GM23338 (cell line): ENCODE results near the gene PABPN1. TPM values are rescaled to one million over a fixed set of nuclear protein-coding genes. Genes with fewer than 3 reads are reported as not detected.

Experiments used
- ATAC-seq: fragments of 200-7000 bp; cut with Tn5 transposase; 3 replicates; pipeline ENCODE4 v1.9.1; 2020
- DNase-seq: peaks from one replicate; pipeline ENCODE4 v3.0.0-alpha.2; 2015; ENCODE audit warnings: low spot score
- H2AFZ ChIP-seq: fragments of 200-600 bp; sonication (generic); 2 replicates; pipeline ENCODE4 v1.8.0; 2016; ENCODE audit warnings: antibody characterized with exemption, mild to moderate bottlenecking, moderate library complexity
- H3F3A ChIP-seq: fragments of 200-600 bp; sonication (generic); replicated peaks from 2 replicates; pipeline ENCODE4 v1.8.0; 2017; ENCODE audit warnings: antibody characterized with exemption, mixed run types, low read depth
- H3K27ac ChIP-seq: fragments of 200-600 bp; sonication (generic); 2 replicates; pipeline ENCODE4 v1.6.1; 2016; ENCODE audit warnings: low read depth
- H3K27me3 ChIP-seq: fragments of 200-600 bp; sonication (generic); 2 replicates; pipeline ENCODE4 v1.8.0; 2016; ENCODE audit warnings: mild to moderate bottlenecking, mixed run types, moderate library complexity; ENCODE audit not compliant: insufficient read depth
- H3K36me3 ChIP-seq: fragments of 200-600 bp; sonication (generic); 2 replicates; pipeline ENCODE4 v1.8.0; 2016; ENCODE audit warnings: mild to moderate bottlenecking; ENCODE audit not compliant: insufficient read depth
- H3K4me1 ChIP-seq: fragments of 200-600 bp; sonication (generic); 2 replicates; pipeline ENCODE4 v1.8.0; 2016; ENCODE audit warnings: mild to moderate bottlenecking, moderate library complexity; ENCODE audit not compliant: insufficient read depth
- H3K4me2 ChIP-seq: fragments of 200-600 bp; sonication (generic); 2 replicates; pipeline ENCODE4 v1.7.1; 2017; ENCODE audit warnings: mixed run types
- H3K4me3 ChIP-seq: fragments of 200-600 bp; sonication (generic); 2 replicates; pipeline ENCODE4 v1.6.1; 2016; ENCODE audit warnings: mixed run types
- H3K79me2 ChIP-seq: fragments of 200-600 bp; sonication (generic); replicated peaks from 2 replicates; pipeline ENCODE4 v1.8.0; 2017; ENCODE audit warnings: mild to moderate bottlenecking; ENCODE audit not compliant: insufficient read depth
- H3K9me2 ChIP-seq: fragments of 200-600 bp; sonication (generic); 2 replicates; pipeline ENCODE4 v1.8.0; 2017; ENCODE audit not compliant: insufficient read depth
- H4K20me1 ChIP-seq: fragments of 200-600 bp; sonication (generic); replicated peaks from 2 replicates; pipeline ENCODE4 v1.8.0; 2017; ENCODE audit warnings: mild to moderate bottlenecking; ENCODE audit not compliant: insufficient read depth
- H3K27ac Mint-ChIP-seq: 2 replicates; pipeline ENCODE4 v1.8.0; 2020; ENCODE audit warnings: inconsistent platforms, mild to moderate bottlenecking, moderate library complexity, mixed read lengths
- H3K27me3 Mint-ChIP-seq: 3 replicates; pipeline ENCODE4 v1.8.0; 2022; ENCODE audit warnings: low read depth, mild to moderate bottlenecking, moderate library complexity, mixed read lengths, inconsistent platforms; ENCODE audit not compliant: insufficient read depth, poor library complexity
- H3K36me3 Mint-ChIP-seq: 3 replicates; pipeline ENCODE4 v1.8.0; 2021; ENCODE audit warnings: low read depth, mild to moderate bottlenecking, inconsistent platforms, moderate library complexity, mixed read lengths
- H3K4me1 Mint-ChIP-seq: 3 replicates; pipeline ENCODE4 v1.8.0; 2020; ENCODE audit warnings: mild to moderate bottlenecking, inconsistent platforms, mixed read lengths
- H3K4me3 Mint-ChIP-seq: 3 replicates; pipeline ENCODE4 v1.8.0; 2021; ENCODE audit warnings: moderate library complexity, mild to moderate bottlenecking, inconsistent platforms, mixed read lengths
- H3K9me3 Mint-ChIP-seq: 3 replicates; pipeline ENCODE4 v1.8.0; 2020; ENCODE audit warnings: moderate library complexity, mild to moderate bottlenecking, inconsistent platforms, mixed read lengths
- CREB1 ChIP-seq: fragments of 250-450 bp; sonication (Bioruptor Pico); IDR thresholded peaks from 2 replicates; pipeline ENCODE4 v1.5.0; 2020; ENCODE audit warnings: low read depth, mild to moderate bottlenecking, moderate library complexity
- EZH2 ChIP-seq: fragments of 200-600 bp; sonication (generic); IDR thresholded peaks from one replicate; pipeline ENCODE4 v1.8.0; 2017; ENCODE audit warnings: antibody characterized with exemption, mild to moderate bottlenecking, low read depth; ENCODE audit not compliant: unreplicated experiment
- EZH2phosphoT487 ChIP-seq: fragments of 200-600 bp; sonication (generic); IDR thresholded peaks from one replicate; pipeline ENCODE4 v1.8.1; 2018; ENCODE audit warnings: antibody characterized with exemption; ENCODE audit not compliant: unreplicated experiment
- JUNB ChIP-seq: IDR thresholded peaks from one replicate; pipeline ENCODE4 v1.6.1; 2016; ENCODE audit warnings: antibody characterized with exemption; ENCODE audit not compliant: unreplicated experiment
- NANOG ChIP-seq: IDR thresholded peaks from 2 replicates; pipeline ENCODE4 v1.6.1; 2016; ENCODE audit warnings: antibody characterized with exemption, borderline replicate concordance
- POLR2AphosphoS5 ChIP-seq: IDR thresholded peaks from 2 replicates; pipeline ENCODE4 v1.6.1; 2016; ENCODE audit warnings: antibody characterized with exemption, low read depth
- STAT1 ChIP-seq: IDR thresholded peaks from one replicate; pipeline ENCODE4 v1.6.1; 2016; ENCODE audit warnings: antibody characterized with exemption; ENCODE audit not compliant: unreplicated experiment
- ZNF114 ChIP-seq: fragments of 250-450 bp; sonication (Bioruptor Pico); IDR thresholded peaks from 2 replicates; pipeline ENCODE4 v1.5.0; 2020; ENCODE audit warnings: mild to moderate bottlenecking, moderate library complexity
- ZNF331 ChIP-seq: fragments of 250-450 bp; sonication (Bioruptor Pico); IDR thresholded peaks from 2 replicates; pipeline ENCODE4 v1.5.0; 2020; ENCODE audit warnings: low read depth, mild to moderate bottlenecking, moderate library complexity
- polyA plus RNA-seq: library from polyadenylated mRNA; unstranded; fragments of >200 nt; fragmentation: Nextera tagmentation; extraction: Ambion mirVana; gene quantifications from 2 replicates; pipeline ENCODE4 v1.2.1, GENCODE V29; 2016
- total RNA-seq: library from RNA; depleted of rRNA; stranded (reverse); fragments of >200 nt; shearing (Covaris generic); gene quantifications from 2 replicates; pipeline ENCODE4 v1.2.3, GENCODE V29; 2014
- TF ChIP-seq, protein P1 (sequence below), 2 experiments: fragments of 200-600 bp in 1 of 2; sonication (generic) in 1 of 2; conservative IDR thresholded peaks; 2 replicates each; pipeline versions ENCODE4 v1.5.1 to v1.6.1; 2016 to 2017; ENCODE audit warnings: antibody characterized with exemption in 2 of 2, low read depth in 2 of 2, mild to moderate bottlenecking in 2 of 2, moderate library complexity in 1 of 2
- TF ChIP-seq, protein P2 (sequence below): fragments of 250-450 bp; sonication (Bioruptor Pico); IDR thresholded peaks from 2 replicates; pipeline ENCODE4 v1.5.0; 2020; ENCODE audit warnings: mild to moderate bottlenecking, moderate library complexity
- TF ChIP-seq, protein P3 (sequence below): IDR thresholded peaks from 2 replicates; pipeline ENCODE4 v1.6.1; 2016; ENCODE audit warnings: antibody characterized with exemption
- TF ChIP-seq, protein P4 (sequence below): IDR thresholded peaks from one replicate; pipeline ENCODE4 v1.6.1; 2018; ENCODE audit warnings: antibody characterized with exemption; ENCODE audit not compliant: unreplicated experiment

The PABPN1 gene
- total and polyA plus RNA-seq, 2 experiments from 2014 or later: 116 to 342 TPM

- Histone ChIP-seq H3K79me2 (no peaks in the 10 kb centered on the region), H3F3A (no peaks in the 10 kb centered on the region), H2AFZ (no peak overlapping the region), H3K4me2 (no peak overlapping the region), H3K27me3 (peaks cover 22% of the 10 kb centered on the region), H4K20me1 (no peaks in the 10 kb centered on the region; the same call in 1 of the 2 replicates), H3K36me3 (no peaks in the 10 kb centered on the region), H3K4me1 (no peaks in the 10 kb centered on the region), H3K4me3 (no peak overlapping the region), H3K9me2 (no peaks in the 10 kb centered on the region), H3K27ac (no peak overlapping the region)
- no peak overlapping the region for H3K27ac Mint-ChIP-seq
- ATAC-seq (no peak), DNase-seq (no peak)
- no peak overlapping the region for H3K4me3 Mint-ChIP-seq
- H3K4me1 Mint-ChIP-seq: peaks cover 17% of the 10 kb centered on the region
- peaks cover 24% of the 10 kb centered on the region for H3K36me3 Mint-ChIP-seq
- no peaks in the 10 kb centered on the region; the same call in 2 of the 3 replicates for H3K9me3 Mint-ChIP-seq
- TF ChIP-seq, protein P1, sequence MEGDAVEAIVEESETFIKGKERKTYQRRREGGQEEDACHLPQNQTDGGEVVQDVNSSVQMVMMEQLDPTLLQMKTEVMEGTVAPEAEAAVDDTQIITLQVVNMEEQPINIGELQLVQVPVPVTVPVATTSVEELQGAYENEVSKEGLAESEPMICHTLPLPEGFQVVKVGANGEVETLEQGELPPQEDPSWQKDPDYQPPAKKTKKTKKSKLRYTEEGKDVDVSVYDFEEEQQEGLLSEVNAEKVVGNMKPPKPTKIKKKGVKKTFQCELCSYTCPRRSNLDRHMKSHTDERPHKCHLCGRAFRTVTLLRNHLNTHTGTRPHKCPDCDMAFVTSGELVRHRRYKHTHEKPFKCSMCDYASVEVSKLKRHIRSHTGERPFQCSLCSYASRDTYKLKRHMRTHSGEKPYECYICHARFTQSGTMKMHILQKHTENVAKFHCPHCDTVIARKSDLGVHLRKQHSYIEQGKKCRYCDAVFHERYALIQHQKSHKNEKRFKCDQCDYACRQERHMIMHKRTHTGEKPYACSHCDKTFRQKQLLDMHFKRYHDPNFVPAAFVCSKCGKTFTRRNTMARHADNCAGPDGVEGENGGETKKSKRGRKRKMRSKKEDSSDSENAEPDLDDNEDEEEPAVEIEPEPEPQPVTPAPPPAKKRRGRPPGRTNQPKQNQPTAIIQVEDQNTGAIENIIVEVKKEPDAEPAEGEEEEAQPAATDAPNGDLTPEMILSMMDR (conservative IDR thresholded peaks at IDR 0.05; ENCODE audit: low read depth in 2 of 2): no peak
- no peak for TF ChIP-seq CREB1 (CRISPR knock-in tag)
- TF ChIP-seq, protein P2, sequence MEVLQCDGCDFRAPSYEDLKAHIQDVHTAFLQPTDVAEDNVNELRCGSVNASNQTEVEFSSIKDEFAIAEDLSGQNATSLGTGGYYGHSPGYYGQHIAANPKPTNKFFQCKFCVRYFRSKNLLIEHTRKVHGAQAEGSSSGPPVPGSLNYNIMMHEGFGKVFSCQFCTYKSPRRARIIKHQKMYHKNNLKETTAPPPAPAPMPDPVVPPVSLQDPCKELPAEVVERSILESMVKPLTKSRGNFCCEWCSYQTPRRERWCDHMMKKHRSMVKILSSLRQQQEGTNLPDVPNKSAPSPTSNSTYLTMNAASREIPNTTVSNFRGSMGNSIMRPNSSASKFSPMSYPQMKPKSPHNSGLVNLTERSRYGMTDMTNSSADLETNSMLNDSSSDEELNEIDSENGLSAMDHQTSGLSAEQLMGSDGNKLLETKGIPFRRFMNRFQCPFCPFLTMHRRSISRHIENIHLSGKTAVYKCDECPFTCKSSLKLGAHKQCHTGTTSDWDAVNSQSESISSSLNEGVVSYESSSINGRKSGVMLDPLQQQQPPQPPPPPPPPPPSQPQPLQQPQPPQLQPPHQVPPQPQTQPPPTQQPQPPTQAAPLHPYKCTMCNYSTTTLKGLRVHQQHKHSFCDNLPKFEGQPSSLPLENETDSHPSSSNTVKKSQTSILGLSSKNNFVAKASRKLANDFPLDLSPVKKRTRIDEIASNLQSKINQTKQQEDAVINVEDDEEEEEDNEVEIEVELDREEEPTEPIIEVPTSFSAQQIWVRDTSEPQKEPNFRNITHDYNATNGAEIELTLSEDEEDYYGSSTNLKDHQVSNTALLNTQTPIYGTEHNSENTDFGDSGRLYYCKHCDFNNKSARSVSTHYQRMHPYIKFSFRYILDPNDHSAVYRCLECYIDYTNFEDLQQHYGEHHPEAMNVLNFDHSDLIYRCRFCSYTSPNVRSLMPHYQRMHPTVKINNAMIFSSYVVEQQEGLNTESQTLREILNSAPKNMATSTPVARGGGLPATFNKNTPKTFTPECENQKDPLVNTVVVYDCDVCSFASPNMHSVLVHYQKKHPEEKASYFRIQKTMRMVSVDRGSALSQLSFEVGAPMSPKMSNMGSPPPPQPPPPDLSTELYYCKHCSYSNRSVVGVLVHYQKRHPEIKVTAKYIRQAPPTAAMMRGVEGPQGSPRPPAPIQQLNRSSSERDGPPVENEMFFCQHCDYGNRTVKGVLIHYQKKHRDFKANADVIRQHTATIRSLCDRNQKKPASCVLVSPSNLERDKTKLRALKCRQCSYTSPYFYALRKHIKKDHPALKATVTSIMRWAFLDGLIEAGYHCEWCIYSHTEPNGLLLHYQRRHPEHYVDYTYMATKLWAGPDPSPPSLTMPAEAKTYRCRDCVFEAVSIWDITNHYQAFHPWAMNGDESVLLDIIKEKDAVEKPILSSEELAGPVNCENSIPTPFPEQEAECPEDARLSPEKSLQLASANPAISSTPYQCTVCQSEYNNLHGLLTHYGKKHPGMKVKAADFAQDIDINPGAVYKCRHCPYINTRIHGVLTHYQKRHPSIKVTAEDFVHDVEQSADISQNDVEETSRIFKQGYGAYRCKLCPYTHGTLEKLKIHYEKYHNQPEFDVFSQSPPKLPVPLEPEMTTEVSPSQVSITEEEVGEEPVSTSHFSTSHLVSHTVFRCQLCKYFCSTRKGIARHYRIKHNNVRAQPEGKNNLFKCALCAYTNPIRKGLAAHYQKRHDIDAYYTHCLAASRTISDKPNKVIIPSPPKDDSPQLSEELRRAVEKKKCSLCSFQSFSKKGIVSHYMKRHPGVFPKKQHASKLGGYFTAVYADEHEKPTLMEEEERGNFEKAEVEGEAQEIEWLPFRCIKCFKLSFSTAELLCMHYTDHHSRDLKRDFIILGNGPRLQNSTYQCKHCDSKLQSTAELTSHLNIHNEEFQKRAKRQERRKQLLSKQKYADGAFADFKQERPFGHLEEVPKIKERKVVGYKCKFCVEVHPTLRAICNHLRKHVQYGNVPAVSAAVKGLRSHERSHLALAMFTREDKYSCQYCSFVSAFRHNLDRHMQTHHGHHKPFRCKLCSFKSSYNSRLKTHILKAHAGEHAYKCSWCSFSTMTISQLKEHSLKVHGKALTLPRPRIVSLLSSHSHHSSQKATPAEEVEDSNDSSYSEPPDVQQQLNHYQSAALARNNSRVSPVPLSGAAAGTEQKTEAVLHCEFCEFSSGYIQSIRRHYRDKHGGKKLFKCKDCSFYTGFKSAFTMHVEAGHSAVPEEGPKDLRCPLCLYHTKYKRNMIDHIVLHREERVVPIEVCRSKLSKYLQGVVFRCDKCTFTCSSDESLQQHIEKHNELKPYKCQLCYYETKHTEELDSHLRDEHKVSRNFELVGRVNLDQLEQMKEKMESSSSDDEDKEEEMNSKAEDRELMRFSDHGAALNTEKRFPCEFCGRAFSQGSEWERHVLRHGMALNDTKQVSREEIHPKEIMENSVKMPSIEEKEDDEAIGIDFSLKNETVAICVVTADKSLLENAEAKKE (CRISPR knock-in tag): no peak
- TF ChIP-seq JUNB: no peak
- TF ChIP-seq EZH2: no peak
- TF ChIP-seq, protein P3, sequence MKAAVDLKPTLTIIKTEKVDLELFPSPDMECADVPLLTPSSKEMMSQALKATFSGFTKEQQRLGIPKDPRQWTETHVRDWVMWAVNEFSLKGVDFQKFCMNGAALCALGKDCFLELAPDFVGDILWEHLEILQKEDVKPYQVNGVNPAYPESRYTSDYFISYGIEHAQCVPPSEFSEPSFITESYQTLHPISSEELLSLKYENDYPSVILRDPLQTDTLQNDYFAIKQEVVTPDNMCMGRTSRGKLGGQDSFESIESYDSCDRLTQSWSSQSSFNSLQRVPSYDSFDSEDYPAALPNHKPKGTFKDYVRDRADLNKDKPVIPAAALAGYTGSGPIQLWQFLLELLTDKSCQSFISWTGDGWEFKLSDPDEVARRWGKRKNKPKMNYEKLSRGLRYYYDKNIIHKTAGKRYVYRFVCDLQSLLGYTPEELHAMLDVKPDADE: no peak
- no peak for TF ChIP-seq EZH2phosphoT487
- TF ChIP-seq ZNF114: no peak
- no peak for TF ChIP-seq STAT1
- no peak for TF ChIP-seq ZNF331 (CRISPR knock-in tag)
- no peak for TF ChIP-seq POLR2AphosphoS5
- no peak for TF ChIP-seq NANOG
- TF ChIP-seq, protein P4, sequence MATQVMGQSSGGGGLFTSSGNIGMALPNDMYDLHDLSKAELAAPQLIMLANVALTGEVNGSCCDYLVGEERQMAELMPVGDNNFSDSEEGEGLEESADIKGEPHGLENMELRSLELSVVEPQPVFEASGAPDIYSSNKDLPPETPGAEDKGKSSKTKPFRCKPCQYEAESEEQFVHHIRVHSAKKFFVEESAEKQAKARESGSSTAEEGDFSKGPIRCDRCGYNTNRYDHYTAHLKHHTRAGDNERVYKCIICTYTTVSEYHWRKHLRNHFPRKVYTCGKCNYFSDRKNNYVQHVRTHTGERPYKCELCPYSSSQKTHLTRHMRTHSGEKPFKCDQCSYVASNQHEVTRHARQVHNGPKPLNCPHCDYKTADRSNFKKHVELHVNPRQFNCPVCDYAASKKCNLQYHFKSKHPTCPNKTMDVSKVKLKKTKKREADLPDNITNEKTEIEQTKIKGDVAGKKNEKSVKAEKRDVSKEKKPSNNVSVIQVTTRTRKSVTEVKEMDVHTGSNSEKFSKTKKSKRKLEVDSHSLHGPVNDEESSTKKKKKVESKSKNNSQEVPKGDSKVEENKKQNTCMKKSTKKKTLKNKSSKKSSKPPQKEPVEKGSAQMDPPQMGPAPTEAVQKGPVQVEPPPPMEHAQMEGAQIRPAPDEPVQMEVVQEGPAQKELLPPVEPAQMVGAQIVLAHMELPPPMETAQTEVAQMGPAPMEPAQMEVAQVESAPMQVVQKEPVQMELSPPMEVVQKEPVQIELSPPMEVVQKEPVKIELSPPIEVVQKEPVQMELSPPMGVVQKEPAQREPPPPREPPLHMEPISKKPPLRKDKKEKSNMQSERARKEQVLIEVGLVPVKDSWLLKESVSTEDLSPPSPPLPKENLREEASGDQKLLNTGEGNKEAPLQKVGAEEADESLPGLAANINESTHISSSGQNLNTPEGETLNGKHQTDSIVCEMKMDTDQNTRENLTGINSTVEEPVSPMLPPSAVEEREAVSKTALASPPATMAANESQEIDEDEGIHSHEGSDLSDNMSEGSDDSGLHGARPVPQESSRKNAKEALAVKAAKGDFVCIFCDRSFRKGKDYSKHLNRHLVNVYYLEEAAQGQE: no peak
- peaks cover 16% of the 10 kb centered on the region for H3K27me3 Mint-ChIP-seq
Observed at GRCh38 chr14:23356662-23357061, 35.4 kb downstream of the PABPN1 start.
